ENCODE data around the gene COTL1. TPM values are rescaled to one million over a fixed set of nuclear protein-coding genes. Genes with fewer than 3 reads are reported as not detected.

The COTL1 gene, protein sequence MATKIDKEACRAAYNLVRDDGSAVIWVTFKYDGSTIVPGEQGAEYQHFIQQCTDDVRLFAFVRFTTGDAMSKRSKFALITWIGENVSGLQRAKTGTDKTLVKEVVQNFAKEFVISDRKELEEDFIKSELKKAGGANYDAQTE
- total RNA-seq: 130 and 368 TPM in 2 replicates

DNA sequence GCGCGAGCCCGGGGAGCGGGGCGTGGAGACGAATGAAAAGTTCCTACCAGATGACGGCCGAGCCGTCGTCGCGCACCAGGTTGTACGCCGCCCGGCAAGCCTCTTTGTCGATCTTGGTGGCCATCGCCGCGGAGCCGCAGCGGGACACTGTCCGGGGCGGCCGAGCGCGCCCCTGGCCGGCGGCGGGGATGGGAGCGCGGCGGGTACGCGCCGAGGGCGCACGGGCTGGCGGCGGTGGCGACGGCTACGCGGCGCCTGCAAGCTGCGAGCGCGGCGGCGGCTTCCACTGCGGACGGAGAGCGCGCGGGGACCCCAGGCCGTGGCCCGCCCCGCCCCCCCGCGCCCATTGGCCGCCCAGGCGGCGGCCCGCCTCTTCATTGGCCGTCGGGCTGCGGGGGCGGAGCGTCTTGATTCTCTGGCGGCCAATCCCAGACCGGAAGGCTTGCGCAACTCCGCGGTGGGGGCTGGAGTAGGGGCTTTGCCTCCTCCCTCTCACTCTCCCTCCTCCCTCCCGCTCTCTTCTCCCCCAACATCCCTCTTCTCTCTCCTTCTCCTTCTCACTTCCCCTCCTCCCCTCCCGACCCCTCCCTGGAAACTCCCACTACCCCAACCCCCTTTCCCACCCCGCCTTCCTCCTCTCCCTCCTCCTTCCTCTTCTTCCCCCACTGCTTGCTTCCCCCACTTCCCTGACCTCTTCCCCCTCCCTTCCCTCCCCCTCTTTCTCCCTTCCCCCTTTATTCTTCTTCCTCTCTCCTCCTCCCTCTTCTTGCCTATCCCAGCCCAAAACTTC lies at the start of gene COTL1:
TSS of gene COTL1 (minus strand) at position 288 of the 790 bp plus-strand sequence. CDS start at position 124, 164 bp downstream.

DNA sequence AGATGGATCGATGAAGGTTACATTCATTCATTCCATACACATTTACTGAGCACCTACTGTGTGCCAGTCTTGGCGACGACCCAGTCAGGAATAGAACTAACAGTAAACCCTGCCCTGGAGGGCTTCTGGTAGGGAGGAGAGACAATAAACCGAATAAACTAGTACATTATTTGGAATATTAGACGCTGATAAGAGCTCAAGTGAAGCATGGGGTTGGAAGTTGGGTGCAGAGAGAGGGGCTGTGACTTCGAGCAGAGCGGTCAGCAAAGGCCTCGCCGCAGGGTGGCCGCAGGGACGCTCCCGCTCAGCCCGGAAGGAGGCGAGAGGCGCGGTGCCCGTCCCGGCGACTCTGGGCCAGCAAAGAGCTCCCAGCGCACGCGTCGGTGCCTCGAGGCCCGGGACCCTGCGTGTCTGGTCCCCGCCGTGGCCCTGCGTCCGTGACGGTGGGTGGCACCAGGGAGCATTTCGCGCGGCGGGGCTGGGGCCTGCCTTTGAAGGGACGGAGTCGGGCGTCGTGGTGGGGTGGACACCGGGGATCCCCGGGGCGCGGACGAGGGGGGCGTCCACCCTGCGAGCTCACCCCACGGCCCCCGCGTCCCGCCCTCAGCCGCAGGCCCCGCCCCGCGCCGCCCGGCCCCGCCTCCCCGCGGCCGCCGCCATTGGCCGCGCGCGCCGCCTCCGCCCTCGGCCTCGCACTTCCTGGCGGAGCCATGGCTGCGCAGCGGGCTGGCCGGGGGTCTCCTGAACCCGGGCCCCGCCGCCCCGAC lies 30.1 kb upstream of the COTL1 start, which contains the start of gene KLHL36:
TSS of gene KLHL36 (plus strand) at position 684 of the 767 bp plus-strand sequence. CDS start 2,357 bp downstream, outside the sequence.

Other genes with a start within 250 kb of the COTL1 start
- under 0.01 TPM in 1 of 2 replicates, not detected in the other for gene ATP2C2, start 249.5 kb downstream of the COTL1 start, total RNA-seq
- 9.6 and 18.4 TPM in 2 replicates for gene MEAK7, start 113.4 kb downstream of the COTL1 start, total RNA-seq
- 37.8 and 37.9 TPM in 2 replicates for gene KLHL36, start 30.4 kb upstream of the COTL1 start, total RNA-seq
- gene USP10, start 81.9 kb upstream of the COTL1 start, total RNA-seq: 64.3 and 67.0 TPM in 2 replicates
- 113 and 252 TPM in 2 replicates for gene CRISPLD2, start 201.9 kb upstream of the COTL1 start, total RNA-seq